Hepatocyte (in vitro differentiated cells): ENCODE results near the gene MAP7. TPM values are rescaled to one million over a fixed set of nuclear protein-coding genes. Genes with fewer than 3 reads are reported as not detected.

Experiments
- DNase-seq: peaks from one replicate; pipeline ENCODE4 v3.0.0-alpha.2; 2016; ENCODE audit warnings: low spot score
- H2AFZ ChIP-seq: fragments of 200-600 bp; sonication (generic); 2 replicates; pipeline ENCODE4 v1.6.0; 2016; ENCODE audit warnings: antibody characterized with exemption, mild to moderate bottlenecking
- H3K27ac ChIP-seq: fragments of 200-600 bp; sonication (generic); 2 replicates; pipeline ENCODE4 v1.5.1; 2016; ENCODE audit warnings: mild to moderate bottlenecking
- H3K27me3 ChIP-seq: fragments of 200-600 bp; sonication (generic); 2 replicates; pipeline ENCODE4 v1.6.1; 2016
- H3K36me3 ChIP-seq: fragments of 200-600 bp; sonication (generic); replicated peaks from 2 replicates; pipeline ENCODE4 v1.5.1; 2016; ENCODE audit warnings: low read depth; ENCODE audit not compliant: insufficient read depth
- H3K4me1 ChIP-seq: fragments of 200-600 bp; sonication (generic); 2 replicates; pipeline ENCODE4 v1.5.1; 2016; ENCODE audit warnings: mild to moderate bottlenecking, moderate library complexity; ENCODE audit not compliant: insufficient read depth
- H3K4me2 ChIP-seq: fragments of 200-600 bp; sonication (generic); 2 replicates; pipeline ENCODE4 v1.6.0; 2016
- H3K4me3 ChIP-seq: fragments of 200-600 bp; sonication (generic); 2 replicates; pipeline ENCODE4 v1.5.1; 2016; ENCODE audit warnings: mild to moderate bottlenecking
- H3K79me2 ChIP-seq: fragments of 200-600 bp; sonication (generic); 2 replicates; pipeline ENCODE4 v1.6.0; 2017; ENCODE audit warnings: mild to moderate bottlenecking
- H3K9me2 ChIP-seq: fragments of 200-600 bp; sonication (generic); replicated peaks from 2 replicates; pipeline ENCODE4 v1.6.0; 2017; ENCODE audit warnings: mild to moderate bottlenecking; ENCODE audit not compliant: insufficient read depth
- H3K9me3 ChIP-seq: fragments of 200-600 bp; sonication (generic); 2 replicates; pipeline ENCODE4 v1.5.1; 2016; ENCODE audit warnings: low read depth, mild to moderate bottlenecking
- H4K20me1 ChIP-seq: fragments of 200-600 bp; sonication (generic); 2 replicates; pipeline ENCODE4 v1.6.0; 2016; ENCODE audit warnings: mild to moderate bottlenecking; ENCODE audit not compliant: insufficient read depth, poor library complexity, severe bottlenecking
- EZH2 ChIP-seq: fragments of 200-600 bp; sonication (generic); IDR thresholded peaks from 2 replicates; pipeline ENCODE4 v1.6.1; 2016; ENCODE audit warnings: antibody characterized with exemption, mild to moderate bottlenecking, borderline replicate concordance
- EZH2phosphoT487 ChIP-seq: fragments of 200-600 bp; sonication (generic); IDR thresholded peaks from one replicate; pipeline ENCODE4 v1.6.1; 2018; ENCODE audit warnings: antibody characterized with exemption, mild to moderate bottlenecking, low read depth, moderate library complexity; ENCODE audit not compliant: unreplicated experiment, severe bottlenecking
- whole genome bisulfite sequencing: methylation state at CpG from one replicate; pipeline ENCODE4 v1.1.6; 2016; ENCODE audit warnings: low lambda C conversion rate; ENCODE audit errors: missing lambda C conversion rate; 5-methylcytosine and 5-hydroxymethylcytosine counted together
- polyA plus RNA-seq: library from polyadenylated mRNA; unstranded; fragments of >200 nt; fragmentation: Nextera tagmentation; extraction: Ambion mirVana; gene quantifications from 2 replicates; pipeline ENCODE4 v1.2.1, GENCODE V29; 2016
- total RNA-seq: library from RNA; depleted of rRNA; stranded (reverse); fragments of >200 nt; gene quantifications from 2 replicates; pipeline ENCODE4 v1.2.3, GENCODE V29; 2014
- TF ChIP-seq, protein P1 (sequence below): fragments of 200-600 bp; sonication (generic); IDR thresholded peaks from 2 replicates; pipeline ENCODE4 v1.5.1; 2016; ENCODE audit warnings: antibody characterized with exemption, mild to moderate bottlenecking; ENCODE audit not compliant: poor library complexity

Gene MAP7
- total and polyA plus RNA-seq, 2 experiments from 2014 or later, result 13.4 to 22.9 TPM

DNA sequence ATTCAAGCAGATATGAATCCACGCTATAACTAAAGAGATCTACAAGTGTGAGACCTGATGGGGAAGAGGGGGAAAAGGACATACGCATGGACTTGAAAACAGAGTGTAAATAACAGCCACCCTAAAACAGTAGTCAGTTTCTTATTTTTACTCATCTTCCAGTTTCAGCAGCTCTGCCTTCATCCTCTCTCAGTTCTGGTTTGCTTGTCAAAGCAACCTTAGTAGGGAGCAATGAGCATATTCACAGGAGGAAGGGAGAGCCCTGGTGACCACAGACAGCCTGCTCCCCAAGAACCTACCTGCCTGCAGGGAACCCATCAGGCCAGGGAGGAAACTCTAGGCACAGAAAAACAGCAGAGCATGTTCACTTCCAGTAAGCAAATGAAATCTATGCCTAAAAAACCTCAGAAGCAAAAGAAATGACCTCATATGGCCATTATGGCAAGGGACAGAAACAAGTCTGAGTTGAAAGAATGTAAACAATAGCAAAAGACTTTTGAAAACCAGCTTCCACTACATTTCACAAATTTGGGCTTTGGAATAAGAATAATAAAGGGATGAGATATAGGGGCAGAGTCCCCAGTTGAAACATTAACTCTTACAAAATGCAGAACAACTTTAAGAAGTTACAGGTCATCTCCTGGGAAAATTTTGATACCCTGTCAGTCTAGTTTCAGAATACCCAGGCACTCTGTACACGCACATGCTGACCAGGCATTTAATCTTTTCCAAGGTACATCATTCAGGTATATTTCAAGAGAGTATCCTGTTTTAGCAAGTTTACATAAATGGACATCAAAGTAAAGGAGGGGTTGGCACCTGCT is 139.8 kb downstream of the MAP7 start:
- H3K27ac ChIP-seq, result no peak overlapping the region
- H3K4me2 ChIP-seq, result no peak overlapping the region
- no peaks in the 10 kb centered on the region for H3K36me3 ChIP-seq
- no peaks in the 10 kb centered on the region for H3K9me3 ChIP-seq
- H2AFZ ChIP-seq, result no peak overlapping the region
- no peaks in the 10 kb centered on the region for H3K27me3 ChIP-seq
- no peak overlapping the region for H3K4me3 ChIP-seq
- TF ChIP-seq, protein P1, sequence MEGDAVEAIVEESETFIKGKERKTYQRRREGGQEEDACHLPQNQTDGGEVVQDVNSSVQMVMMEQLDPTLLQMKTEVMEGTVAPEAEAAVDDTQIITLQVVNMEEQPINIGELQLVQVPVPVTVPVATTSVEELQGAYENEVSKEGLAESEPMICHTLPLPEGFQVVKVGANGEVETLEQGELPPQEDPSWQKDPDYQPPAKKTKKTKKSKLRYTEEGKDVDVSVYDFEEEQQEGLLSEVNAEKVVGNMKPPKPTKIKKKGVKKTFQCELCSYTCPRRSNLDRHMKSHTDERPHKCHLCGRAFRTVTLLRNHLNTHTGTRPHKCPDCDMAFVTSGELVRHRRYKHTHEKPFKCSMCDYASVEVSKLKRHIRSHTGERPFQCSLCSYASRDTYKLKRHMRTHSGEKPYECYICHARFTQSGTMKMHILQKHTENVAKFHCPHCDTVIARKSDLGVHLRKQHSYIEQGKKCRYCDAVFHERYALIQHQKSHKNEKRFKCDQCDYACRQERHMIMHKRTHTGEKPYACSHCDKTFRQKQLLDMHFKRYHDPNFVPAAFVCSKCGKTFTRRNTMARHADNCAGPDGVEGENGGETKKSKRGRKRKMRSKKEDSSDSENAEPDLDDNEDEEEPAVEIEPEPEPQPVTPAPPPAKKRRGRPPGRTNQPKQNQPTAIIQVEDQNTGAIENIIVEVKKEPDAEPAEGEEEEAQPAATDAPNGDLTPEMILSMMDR, result no peak
- no peaks in the 10 kb centered on the region for H4K20me1 ChIP-seq
- H3K79me2 ChIP-seq, result no peaks in the 10 kb centered on the region
- no peaks in the 10 kb centered on the region for H3K9me2 ChIP-seq
- 94% methylated on average over 3 of the region's 3 CpGs for WGBS
- H3K4me1 ChIP-seq, result no peaks in the 10 kb centered on the region
- DNase-seq, result no peak

DNA sequence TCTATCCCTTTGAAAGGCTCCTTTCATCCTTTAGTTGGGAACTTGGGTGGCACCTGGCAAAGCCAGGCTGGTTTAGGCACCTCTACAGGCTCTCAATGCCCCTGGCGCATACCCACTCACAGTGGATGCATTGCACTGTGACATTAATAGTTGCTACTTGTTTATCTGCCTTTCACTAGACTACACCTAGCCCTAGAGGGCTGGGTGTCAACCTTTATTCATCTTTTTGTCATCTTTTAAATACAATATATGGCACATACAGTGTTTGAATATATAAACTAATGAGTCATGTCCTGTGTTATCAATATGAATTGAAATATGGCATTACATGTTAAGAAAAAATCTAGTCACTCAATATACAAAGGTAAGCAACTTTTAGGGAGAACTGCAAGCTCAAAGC is 140.6 kb downstream of the MAP7 start:
- no peak overlapping the region for H3K27ac ChIP-seq
- H2AFZ ChIP-seq, result no peak overlapping the region
- H3K4me1 ChIP-seq, result no peaks in the 10 kb centered on the region
- no peaks in the 10 kb centered on the region for H3K79me2 ChIP-seq
- no peaks in the 10 kb centered on the region for H4K20me1 ChIP-seq
- 100% methylated on average over 1 of the region's 1 CpG for WGBS
- H3K27me3 ChIP-seq, result no peaks in the 10 kb centered on the region
- H3K9me2 ChIP-seq, result no peaks in the 10 kb centered on the region
- TF ChIP-seq EZH2phosphoT487, result no peak
- TF ChIP-seq, protein P1, result no peak
- no peak overlapping the region for H3K4me2 ChIP-seq
- no peaks in the 10 kb centered on the region for H3K36me3 ChIP-seq
- no peak overlapping the region for H3K4me3 ChIP-seq
- no peak for DNase-seq
- H3K9me3 ChIP-seq, result no peaks in the 10 kb centered on the region

DNA sequence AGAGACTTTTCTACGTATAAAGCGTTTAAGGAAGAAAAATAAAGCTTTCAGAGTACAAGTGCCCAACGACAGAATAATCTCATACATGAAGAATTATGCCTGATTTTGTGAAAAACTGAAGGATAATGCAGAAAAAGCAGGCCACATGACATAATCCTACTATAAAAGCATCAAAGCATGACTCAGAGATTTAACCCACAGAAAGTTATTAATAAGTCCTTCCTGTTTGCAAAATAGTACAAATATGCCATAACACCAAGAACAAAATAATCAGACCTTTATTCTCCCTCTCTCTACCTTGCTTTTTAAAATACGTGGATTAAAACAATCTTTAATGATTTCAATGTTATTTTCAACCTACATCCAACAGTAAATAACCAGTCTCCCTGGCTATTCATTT is 142.0 kb downstream of the MAP7 start:
- 78% methylated on average over 4 of the region's 4 CpGs for WGBS
- H2AFZ ChIP-seq, result no peak overlapping the region
- DNase-seq, result no peak
- H3K4me1 ChIP-seq, result no peaks in the 10 kb centered on the region
- no peaks in the 10 kb centered on the region for H3K9me3 ChIP-seq
- H3K79me2 ChIP-seq, result no peaks in the 10 kb centered on the region
- H3K4me2 ChIP-seq, result no peak overlapping the region
- H3K4me3 ChIP-seq, result no peak overlapping the region
- no peaks in the 10 kb centered on the region for H3K36me3 ChIP-seq
- H3K27me3 ChIP-seq, result no peaks in the 10 kb centered on the region
- no peaks in the 10 kb centered on the region for H4K20me1 ChIP-seq
- H3K27ac ChIP-seq, result no peak overlapping the region
- TF ChIP-seq EZH2phosphoT487 (no peak), EZH2 (no peak)
- TF ChIP-seq, protein P1, result no peak
- no peaks in the 10 kb centered on the region for H3K9me2 ChIP-seq
